Trophoblast cell (in vitro differentiated cells and primary cell): ENCODE data around the gene CD2AP.

ENCODE experiments used
- DNase-seq, 2 donors: peaks; one replicate each; pipeline ENCODE4 v3.0.0-alpha.2; 2016
- H2AFZ ChIP-seq: 2 replicates; pipeline ENCODE4 v1.6.1; 2013; ENCODE audit warnings: low read length, moderate library complexity, mild to moderate bottlenecking; ENCODE audit not compliant: insufficient read depth, poor library complexity
- H2AK5ac ChIP-seq: 2 replicates; pipeline ENCODE4 v1.6.1; 2013; ENCODE audit warnings: mild to moderate bottlenecking, low read length
- H2BK120ac ChIP-seq: 2 replicates; pipeline ENCODE4 v1.6.1; 2013; ENCODE audit warnings: low read length, mild to moderate bottlenecking, moderate library complexity; ENCODE audit not compliant: insufficient read depth, poor library complexity
- H2BK12ac ChIP-seq: 2 replicates; pipeline ENCODE4 v1.6.1; 2013; ENCODE audit warnings: mild to moderate bottlenecking, low read length, moderate library complexity
- H2BK5ac ChIP-seq: 2 replicates; pipeline ENCODE4 v1.6.1; 2013; ENCODE audit warnings: low read length, low read depth, moderate library complexity, mild to moderate bottlenecking; ENCODE audit not compliant: poor library complexity
- H3K14ac ChIP-seq: 2 replicates; pipeline ENCODE4 v1.6.1; 2013; ENCODE audit warnings: mild to moderate bottlenecking, low read length
- H3K18ac ChIP-seq: 2 replicates; pipeline ENCODE4 v1.6.1; 2013; ENCODE audit warnings: mild to moderate bottlenecking, low read length
- H3K23ac ChIP-seq: 2 replicates; pipeline ENCODE4 v1.6.1; 2013; ENCODE audit warnings: low read length
- H3K27ac ChIP-seq: 2 replicates; pipeline ENCODE4 v1.5.1; 2013; ENCODE audit warnings: low read depth, mild to moderate bottlenecking, inconsistent platforms, low read length, moderate library complexity
- H3K27me3 ChIP-seq: 2 replicates; pipeline ENCODE4 v1.6.1; 2013; ENCODE audit warnings: inconsistent platforms, mild to moderate bottlenecking, low read length, moderate library complexity; ENCODE audit not compliant: insufficient read depth
- H3K36me3 ChIP-seq, 2 experiments: 1 replicate in 1 of 2; 2 replicates in 1 of 2; pipeline ENCODE4 v1.6.1; 2013; ENCODE audit warnings: low read length in 2 of 2, mild to moderate bottlenecking in 2 of 2, moderate library complexity in 1 of 2; ENCODE audit not compliant: insufficient read depth in 2 of 2, control insufficient read depth in 1 of 2
- H3K4ac ChIP-seq: 2 replicates; pipeline ENCODE4 v1.6.1; 2013; ENCODE audit warnings: low read depth, mild to moderate bottlenecking, low read length, moderate library complexity
- H3K4me1 ChIP-seq, 2 experiments: 1 replicate in 1 of 2; 2 replicates in 1 of 2; pipeline ENCODE4 v1.6.1; 2013; ENCODE audit warnings: low read length in 2 of 2, mild to moderate bottlenecking in 2 of 2, moderate library complexity in 1 of 2; ENCODE audit not compliant: insufficient read depth in 2 of 2, control insufficient read depth in 1 of 2
- H3K4me2 ChIP-seq: 2 replicates; pipeline ENCODE4 v1.6.1; 2013; ENCODE audit warnings: inconsistent platforms, mild to moderate bottlenecking, low read length, moderate library complexity
- H3K4me3 ChIP-seq: 2 replicates; pipeline ENCODE4 v1.5.1; 2013; ENCODE audit warnings: mild to moderate bottlenecking, low read depth, low read length, inconsistent platforms
- H3K79me1 ChIP-seq: one replicate; pipeline ENCODE4 v1.6.1; 2013; ENCODE audit warnings: low read length
- H3K79me2 ChIP-seq: 2 replicates; pipeline ENCODE4 v1.6.1; 2013; ENCODE audit warnings: low read length, mild to moderate bottlenecking; ENCODE audit not compliant: control insufficient read depth, insufficient read depth, poor library complexity
- H3K9ac ChIP-seq: 2 replicates; pipeline ENCODE4 v1.6.1; 2013; ENCODE audit warnings: mild to moderate bottlenecking, low read length
- H3K9me3 ChIP-seq: 2 replicates; pipeline ENCODE4 v1.6.1; 2013; ENCODE audit warnings: low read depth, mild to moderate bottlenecking, control low read depth, inconsistent platforms, low read length; ENCODE audit not compliant: insufficient read depth
- H4K12ac ChIP-seq: 2 replicates; pipeline ENCODE4 v1.6.1; 2013; ENCODE audit warnings: low read depth, mild to moderate bottlenecking, low read length, moderate library complexity
- H4K8ac ChIP-seq: 2 replicates; pipeline ENCODE4 v1.6.1; 2013; ENCODE audit warnings: low read depth, mild to moderate bottlenecking, low read length, moderate library complexity
- H4K91ac ChIP-seq: one replicate; pipeline ENCODE4 v1.6.1; 2013; ENCODE audit warnings: low read depth, mild to moderate bottlenecking, low read length, moderate library complexity
- WGBS: extraction: QIAGEN DNeasy Blood & Tissue Kit; methylation state at CpG from one replicate; pipeline ENCODE4 v1.1.7; 2013; ENCODE audit warnings: missing lambda C conversion rate; ENCODE audit not compliant: insufficient read length, insufficient coverage; ENCODE audit errors: extremely low coverage; 5-methylcytosine and 5-hydroxymethylcytosine counted together

CD2AP gene

DNA sequence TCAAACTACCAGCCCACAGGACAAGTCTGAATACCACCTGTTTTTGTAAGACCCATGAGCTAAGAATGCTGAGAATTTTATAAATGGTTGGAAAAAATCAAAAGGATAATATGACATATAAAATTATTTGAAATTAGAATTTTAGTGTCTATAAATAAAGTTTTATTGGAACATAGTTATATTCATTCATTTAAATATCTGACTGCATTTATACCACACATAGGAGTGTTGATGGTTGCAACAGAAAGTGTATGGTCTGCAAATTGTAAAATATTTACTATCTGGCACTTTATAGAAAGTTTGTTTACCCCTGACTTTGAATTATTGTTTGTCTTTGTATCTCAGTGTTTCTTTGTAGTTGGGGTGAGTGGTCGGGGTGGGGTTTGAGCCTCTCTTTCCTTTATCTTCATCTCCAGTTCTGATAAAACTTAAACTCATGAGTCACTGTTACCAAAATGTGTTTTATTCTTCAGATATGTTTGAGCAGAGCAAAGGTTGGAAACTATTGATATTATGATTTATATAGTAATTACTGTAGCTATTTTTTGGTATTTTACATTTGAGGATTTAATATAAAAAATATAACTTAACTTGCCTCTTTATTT, 55.5 kb downstream of the CD2AP start:
- no peak overlapping the region for H4K12ac ChIP-seq
- H3K79me2 ChIP-seq = no peaks in the 10 kb centered on the region
- H2BK5ac ChIP-seq = no peak overlapping the region
- H3K4me1 ChIP-seq = no peaks in the 10 kb centered on the region
- H3K4me3 ChIP-seq = no peak overlapping the region
- no peaks in the 10 kb centered on the region for H3K79me1 ChIP-seq
- H2AK5ac ChIP-seq = no peak overlapping the region
- H3K18ac ChIP-seq = no peak overlapping the region
- H2AFZ ChIP-seq = no peak overlapping the region
- H4K91ac ChIP-seq = no peak overlapping the region
- no peak overlapping the region for H4K8ac ChIP-seq
- H3K27me3 ChIP-seq = no peaks in the 10 kb centered on the region
- H2BK12ac ChIP-seq = no peak overlapping the region
- H3K9ac ChIP-seq = no peak overlapping the region
- H3K27ac ChIP-seq = no peak overlapping the region
- H3K14ac ChIP-seq = no peak overlapping the region
- WGBS = no CpG with 5 or more reads among the region's 1 CpG
- H3K36me3 ChIP-seq = peaks cover 6% of the 10 kb centered on the region in 2 experiments
- H3K23ac ChIP-seq = no peak overlapping the region
- H3K9me3 ChIP-seq = no peaks in the 10 kb centered on the region
- H2BK120ac ChIP-seq = no peak overlapping the region
- H3K4ac ChIP-seq = no peak overlapping the region
- DNase-seq = no peak
- H3K4me2 ChIP-seq = no peak overlapping the region

DNA sequence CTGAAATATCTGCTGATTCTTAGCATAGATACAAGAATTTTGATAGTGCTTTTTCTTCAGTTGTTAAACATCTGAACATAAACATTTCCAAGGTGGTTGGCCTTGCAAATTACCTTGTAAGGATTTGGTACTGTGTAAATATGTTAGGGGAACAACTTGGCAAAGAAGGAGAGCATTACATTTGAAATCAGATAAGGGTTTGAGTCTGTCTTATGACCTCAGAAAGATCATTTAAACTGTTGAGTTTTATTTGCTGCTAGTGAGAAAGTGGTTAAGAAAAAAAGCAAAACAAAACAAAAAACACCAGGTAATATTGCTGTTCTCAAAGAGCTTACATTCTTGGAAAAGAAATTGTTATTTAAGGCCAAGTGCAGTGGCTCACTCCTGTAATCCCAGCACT, 56.5 kb downstream of the CD2AP start:
- no peak overlapping the region for H4K91ac ChIP-seq
- H4K12ac ChIP-seq = no peak overlapping the region
- no peak overlapping the region for H3K23ac ChIP-seq
- no peak overlapping the region for H2BK12ac ChIP-seq
- no peak overlapping the region for H2BK120ac ChIP-seq
- H3K4me3 ChIP-seq = no peak overlapping the region
- H3K27ac ChIP-seq = no peak overlapping the region
- peaks cover 8% of the 10 kb centered on the region in 2 experiments for H3K36me3 ChIP-seq
- no peak overlapping the region for H2AFZ ChIP-seq
- H3K9ac ChIP-seq = no peak overlapping the region
- no peak overlapping the region for H2BK5ac ChIP-seq
- H3K79me2 ChIP-seq = no peaks in the 10 kb centered on the region
- H3K18ac ChIP-seq = no peak overlapping the region
- no peaks in the 10 kb centered on the region for H3K9me3 ChIP-seq
- H3K4me2 ChIP-seq = no peak overlapping the region
- no peak overlapping the region for H3K14ac ChIP-seq
- no peak for DNase-seq
- no peak overlapping the region for H2AK5ac ChIP-seq
- H3K27me3 ChIP-seq = no peaks in the 10 kb centered on the region
- H3K4me1 ChIP-seq = no peaks in the 10 kb centered on the region
- no peak overlapping the region for H4K8ac ChIP-seq
- H3K79me1 ChIP-seq = no peaks in the 10 kb centered on the region
- H3K4ac ChIP-seq = no peak overlapping the region

DNA sequence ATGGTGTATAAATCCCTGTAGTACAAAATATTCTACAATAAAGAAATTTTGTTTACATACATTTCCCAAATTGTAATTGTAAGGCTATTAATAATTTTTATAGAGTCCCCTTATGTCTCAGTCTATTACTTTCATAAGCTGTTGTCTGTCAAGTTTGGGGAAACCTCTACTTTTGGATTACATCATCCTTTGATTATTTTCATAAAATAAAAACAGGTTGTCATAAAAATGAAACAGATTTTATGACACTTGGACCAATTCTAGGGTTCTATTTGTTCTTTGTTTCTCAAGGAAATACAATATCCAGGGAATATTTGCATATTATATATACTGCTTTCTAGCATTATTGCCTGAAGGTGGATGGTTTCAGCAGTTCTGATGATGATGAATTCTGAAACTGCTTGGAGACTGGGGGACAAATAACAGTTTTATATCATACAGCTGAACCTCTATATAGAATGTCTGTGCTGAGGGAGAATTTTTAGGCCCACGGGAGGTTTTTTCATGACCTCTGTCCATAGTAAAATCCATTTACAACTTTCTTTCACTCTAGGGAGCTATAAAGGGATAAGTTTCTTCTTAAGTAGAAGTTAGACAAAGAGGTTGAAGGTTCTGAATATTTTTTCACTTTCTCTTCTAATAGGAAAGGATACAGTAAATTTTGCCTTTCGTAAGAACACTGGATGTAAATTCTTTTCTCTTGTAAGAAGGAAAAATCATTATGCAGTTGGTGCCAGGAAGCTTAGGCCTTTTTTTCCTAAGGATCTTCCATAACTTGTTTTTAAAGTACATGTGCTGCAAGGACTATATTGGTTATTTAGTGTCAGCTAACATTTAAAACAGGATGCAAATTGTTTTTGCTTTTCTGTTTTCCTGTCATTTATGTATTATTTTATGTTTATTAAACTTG, 58.0 kb downstream of the CD2AP start:
- Histone ChIP-seq H3K4me2 (no peak overlapping the region), H2BK120ac (no peak overlapping the region), H2AFZ (no peak overlapping the region), H3K27me3 (no peaks in the 10 kb centered on the region), H4K91ac (no peak overlapping the region), H3K79me2 (no peaks in the 10 kb centered on the region), H3K79me1 (no peaks in the 10 kb centered on the region), H3K9ac (no peak overlapping the region), H3K4me1 (no peaks in the 10 kb centered on the region), H2BK5ac (no peak overlapping the region), H3K4ac (no peak overlapping the region), H3K23ac (no peak overlapping the region), H4K12ac (no peak overlapping the region), H3K14ac (no peak overlapping the region), H4K8ac (no peak overlapping the region), H3K9me3 (no peaks in the 10 kb centered on the region), H3K4me3 (no peak overlapping the region), H2BK12ac (no peak overlapping the region), H3K27ac (no peak overlapping the region), H2AK5ac (no peak overlapping the region), H3K36me3 (peaks cover 8% of the 10 kb centered on the region in 2 experiments), H3K18ac (no peak overlapping the region)
- DNase-seq = no peak
- WGBS = no CpG with 5 or more reads among the region's 2 CpGs

DNA sequence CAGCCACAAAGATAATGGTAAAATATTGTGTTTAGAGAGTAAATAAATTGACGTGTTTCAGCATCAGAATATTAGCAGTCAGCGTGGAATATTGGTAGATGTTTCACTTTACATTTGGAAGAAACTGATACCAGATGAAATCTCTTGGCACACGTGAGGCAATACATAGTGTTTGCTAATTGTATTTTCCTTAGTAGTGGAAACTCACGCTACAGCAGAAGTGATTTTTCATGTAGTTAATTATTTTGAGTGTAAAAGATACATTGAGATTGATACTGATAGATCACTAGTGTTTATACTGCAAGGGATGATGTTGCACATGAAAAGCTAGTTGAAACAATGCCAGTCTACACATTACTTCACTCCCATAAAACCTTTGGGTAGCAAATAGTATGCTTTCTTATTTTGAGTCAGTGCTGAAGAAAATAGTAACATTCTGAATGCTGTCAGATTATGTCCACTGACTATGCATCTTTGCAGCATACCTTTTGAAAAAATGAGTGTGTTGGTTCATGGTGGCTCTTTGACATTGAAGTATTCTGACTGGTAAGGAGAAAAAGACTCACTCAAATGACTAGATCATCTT, 59.3 kb downstream of the CD2AP start:
- H2BK120ac ChIP-seq = no peak overlapping the region
- H3K4me1 ChIP-seq = no peaks in the 10 kb centered on the region
- peaks cover 8% of the 10 kb centered on the region in 2 experiments for H3K36me3 ChIP-seq
- H2BK5ac ChIP-seq = no peak overlapping the region
- no peak overlapping the region for H3K27ac ChIP-seq
- no peak overlapping the region for H4K91ac ChIP-seq
- H2AFZ ChIP-seq = no peak overlapping the region
- no peak overlapping the region for H3K4me3 ChIP-seq
- no peak overlapping the region for H2AK5ac ChIP-seq
- H3K18ac ChIP-seq = no peak overlapping the region
- no peak overlapping the region for H3K9ac ChIP-seq
- H3K14ac ChIP-seq = no peak overlapping the region
- H4K8ac ChIP-seq = no peak overlapping the region
- H3K4ac ChIP-seq = no peak overlapping the region
- 100% methylated on average over 2 of the region's 4 CpGs for WGBS
- no peak for DNase-seq
- no peak overlapping the region for H3K4me2 ChIP-seq
- H2BK12ac ChIP-seq = no peak overlapping the region
- no peaks in the 10 kb centered on the region for H3K79me1 ChIP-seq
- H3K27me3 ChIP-seq = no peaks in the 10 kb centered on the region
- no peaks in the 10 kb centered on the region for H3K79me2 ChIP-seq
- H3K23ac ChIP-seq = no peak overlapping the region
- H4K12ac ChIP-seq = no peak overlapping the region
- no peaks in the 10 kb centered on the region for H3K9me3 ChIP-seq
